Fibroblast of villous mesenchyme (primary cell): ENCODE results near the gene SWSAP1. TPM values are rescaled to one million over a fixed set of nuclear protein-coding genes. Genes with fewer than 3 reads are reported as not detected.
"Not testable (repeated sequence)": the region's sequence is repeated elsewhere in the genome, so short reads cannot be mapped to it uniquely, and the experiment has no call there.

Experiments
- DNase-seq: peaks from one replicate; pipeline ENCODE4 v3.0.0-alpha.2; 2010; ENCODE audit warnings: low read depth
- H3K4me3 ChIP-seq: 2 replicates; pipeline ENCODE4 v1.5.1; 2011; ENCODE audit warnings: low read depth, mild to moderate bottlenecking, low read length
- CTCF ChIP-seq: IDR thresholded peaks from 2 replicates; pipeline ENCODE4 v1.5.1; 2012; ENCODE audit warnings: low read depth, mild to moderate bottlenecking, low read length; ENCODE audit not compliant: insufficient read depth
- total RNA-seq: library from RNA; depleted of rRNA; stranded (reverse); fragments of >200 nt; gene quantifications from 2 replicates; pipeline ENCODE4 v1.2.3, GENCODE V29; 2012

The SWSAP1 gene
- total RNA-seq, 1 donor, result 0.86 TPM

GRCh38 chr19:11335449-11336146 lies 38.9 kb upstream of the SWSAP1 start:
- TF ChIP-seq CTCF, result no peak
- H3K4me3 ChIP-seq, result no peak overlapping the region
- DNase-seq, result no peak

- no peak for TF ChIP-seq CTCF
- no peak for DNase-seq
- H3K4me3 ChIP-seq, result no peak overlapping the region
Observed at GRCh38 chr19:11337080-11337479, 37.4 kb upstream of the SWSAP1 start.

- peak overlapping the region; percentile 78 for H3K4me3 ChIP-seq
- DNase-seq, result no peak
- no peak for TF ChIP-seq CTCF
Observed at GRCh38 chr19:11338121-11338520, 36.3 kb upstream of the SWSAP1 start.

- peak overlapping the region; percentile 78 for H3K4me3 ChIP-seq
- peak; percentile 29 for DNase-seq
- TF ChIP-seq CTCF, result no peak
Observed at GRCh38 chr19:11338569-11339253, 35.8 kb upstream of the SWSAP1 start.

- TF ChIP-seq CTCF, result no peak
- peak; percentile 91 for DNase-seq
- H3K4me3 ChIP-seq, result peak within 1 kb of the TSS; percentile 78
Observed at GRCh38 chr19:11339254-11340098, 35.0 kb upstream of the SWSAP1 start, which contains the start of gene RAB3D. TSS of gene RAB3D (minus strand) at chr19:11339657. CDS start at chr19:11337399, 2,258 bp downstream.

GRCh38 chr19:11340099-11340467 lies 34.4 kb upstream of the SWSAP1 start:
- DNase-seq, result not testable (repeated sequence)
- peak overlapping the region; percentile 78 for H3K4me3 ChIP-seq

GRCh38 chr19:11342429-11342828 lies 32.0 kb upstream of the SWSAP1 start:
- DNase-seq, result no peak
- TF ChIP-seq CTCF, result no peak
- no peak overlapping the region for H3K4me3 ChIP-seq
